PC-3 (cell line): ENCODE data around the gene SLX1B. TPM values are rescaled to one million over a fixed set of nuclear protein-coding genes. Genes with fewer than 3 reads are reported as not detected.
A peak's percentile ranks its signal among the peaks of the same experiment; 100 is the strongest.
"Not testable (repeated sequence)": the region's sequence is repeated elsewhere in the genome, so short reads cannot be mapped to it uniquely, and the experiment has no call there.

Experiments
- ATAC-seq: fragments of 200-7000 bp; cut with Tn5 transposase; 2 replicates; pipeline ENCODE4 v1.9.1; 2020; ENCODE audit warnings: mild to moderate bottlenecking, moderate library complexity
- Bru-seq: library from RNA; stranded (reverse); fragments of 400-500 nt; gene quantifications from one replicate; lab custom pipeline; 2021; lab: Mats Ljungman, UMichigan
- BruChase-seq, 2 experiments: library from RNA; stranded (reverse); fragments of 400-500 nt; gene quantifications; one replicate each; lab custom pipeline; 2021; lab: Mats Ljungman, UMichigan
- BruUV-seq: library from RNA; stranded (reverse); fragments of 400-500 nt; replicated peaks from 2 replicates; lab custom pipeline; 2021; lab: Mats Ljungman, UMichigan
- CTCF ChIA-PET: fragments of 300-600 bp; sonication (Branson Sonifier 250); formaldehyde crosslinking; loops from one replicate; lab custom pipeline; 2022; ENCODE audit warnings: antibody characterized with exemption; lab: Charles Lee
- POLR2A ChIA-PET: fragments of 300-600 bp; sonication (Branson Sonifier 250); formaldehyde crosslinking; loops from one replicate; lab custom pipeline; 2022; ENCODE audit warnings: antibody characterized with exemption; ENCODE audit not compliant: unreplicated experiment; lab: Charles Lee
- DNase-seq: peaks from one replicate; pipeline ENCODE4 v3.0.0-alpha.2; 2015
- H2AFZ ChIP-seq: fragments of 300-600 bp; sonication (generic); 2 replicates; pipeline ENCODE4 v1.6.0; 2016; ENCODE audit warnings: antibody characterized with exemption, low read length
- H3F3A ChIP-seq: fragments of 300-600 bp; sonication (generic); one replicate; pipeline ENCODE4 v1.6.0; 2017; ENCODE audit warnings: antibody characterized with exemption, low read length, control low read depth, mild to moderate bottlenecking; ENCODE audit not compliant: unreplicated experiment
- H3K27ac ChIP-seq: fragments of 300-600 bp; sonication (generic); 2 replicates; pipeline ENCODE4 v1.5.1; 2016; ENCODE audit warnings: mild to moderate bottlenecking, low read length
- H3K27me3 ChIP-seq: fragments of 300-600 bp; sonication (generic); 2 replicates; pipeline ENCODE4 v1.6.1; 2016; ENCODE audit warnings: low read length, mixed read lengths
- H3K36me3 ChIP-seq: fragments of 300-600 bp; sonication (generic); 2 replicates; pipeline ENCODE4 v1.6.1; 2016; ENCODE audit warnings: low read depth, mixed run types, low read length, mixed read lengths
- H3K4me1 ChIP-seq: fragments of 300-600 bp; sonication (generic); 2 replicates; pipeline ENCODE4 v1.5.1; 2016; ENCODE audit warnings: low read length; ENCODE audit not compliant: insufficient read depth
- H3K4me2 ChIP-seq: fragments of 300-600 bp; sonication (generic); 2 replicates; pipeline ENCODE4 v1.6.0; 2016; ENCODE audit warnings: low read length
- H3K4me3 ChIP-seq: fragments of 300-600 bp; sonication (generic); 2 replicates; pipeline ENCODE4 v1.5.1; 2016; ENCODE audit warnings: mild to moderate bottlenecking, low read length, mixed read lengths
- H3K79me2 ChIP-seq: fragments of 300-600 bp; sonication (generic); 2 replicates; pipeline ENCODE4 v1.6.1; 2017; ENCODE audit warnings: low read length, mixed read lengths
- H3K9ac ChIP-seq: fragments of 300-600 bp; sonication (generic); 2 replicates; pipeline ENCODE4 v1.6.0; 2016; ENCODE audit warnings: mild to moderate bottlenecking, low read length
- H3K9me2 ChIP-seq: fragments of 300-600 bp; sonication (generic); replicated peaks from 2 replicates; pipeline ENCODE4 v1.6.1; 2016; ENCODE audit warnings: mixed run types, low read length, mixed read lengths
- H3K9me3 ChIP-seq: fragments of 300-600 bp; sonication (generic); 2 replicates; pipeline ENCODE4 v1.6.1; 2016; ENCODE audit warnings: low read length, mixed read lengths
- H4K20me1 ChIP-seq: fragments of 300-600 bp; sonication (generic); 2 replicates; pipeline ENCODE4 v1.6.1; 2016; ENCODE audit warnings: low read length, mixed read lengths
- intact Hi-C: fragments of 100-400 bp; cut with micrococcal nuclease; formaldehyde crosslinking; loops from 2 replicates; pipeline ENCODE4 v1.9.0; 2023
- long read RNA-seq: library from polyadenylated mRNA; unstranded; transcript quantifications from one replicate; pipeline ENCODE4 v2.0.0, GENCODE V29; 2021; ENCODE audit not compliant: unreplicated experiment
- total RNA-seq: library from RNA; depleted of rRNA; stranded (reverse); fragments of >200 nt; gene quantifications from 2 replicates; pipeline ENCODE4 v1.2.3, GENCODE V29; 2014; rRNA removed

The SLX1B gene
- 11.2 and 23.0 TPM in 2 replicates for total RNA-seq
- percentile 23 among the genes with signal in this experiment for Bru-seq, nascent RNA
- BruChase-seq, experiment 1, labeled RNA remaining after a 6-hour chase = percentile 46 among the genes with signal in this experiment
- percentile 52 among the genes with signal in this experiment for BruChase-seq, experiment 2, labeled RNA remaining after a 2-hour chase
- long read RNA-seq, transcript SLX1B-201 (6 exons, 1,165 nt) = major isoform, 21 of 29 reads
- long read RNA-seq, partial matches to known transcripts = 3 of 29 reads
- long read RNA-seq, other reads (novel, unspliced or antisense) = 1 of 29 reads

- H3K9ac ChIP-seq, H3K27ac ChIP-seq, POLR2A ChIA-PET, BruUV-seq, H3K36me3 ChIP-seq, H3K4me1 ChIP-seq, H3F3A ChIP-seq, H3K27me3 ChIP-seq, H2AFZ ChIP-seq, DNase-seq, CTCF ChIA-PET, intact Hi-C loops, H3K4me2 ChIP-seq, H4K20me1 ChIP-seq, H3K9me2 ChIP-seq, H3K4me3 ChIP-seq, H3K9me3 ChIP-seq, H3K79me2 ChIP-seq: not testable (repeated sequence)
- peak; percentile 93 for ATAC-seq
Measured at GRCh38 chr16:29454269-29454668, at the start of gene SLX1B, which contains the start of gene BOLA2. Gene SLX1B (plus strand): TSS chr16:29454533. Gene BOLA2 (minus strand): TSS chr16:29454351. CDS start chr16:29454253, 98 bp downstream.

DNA sequence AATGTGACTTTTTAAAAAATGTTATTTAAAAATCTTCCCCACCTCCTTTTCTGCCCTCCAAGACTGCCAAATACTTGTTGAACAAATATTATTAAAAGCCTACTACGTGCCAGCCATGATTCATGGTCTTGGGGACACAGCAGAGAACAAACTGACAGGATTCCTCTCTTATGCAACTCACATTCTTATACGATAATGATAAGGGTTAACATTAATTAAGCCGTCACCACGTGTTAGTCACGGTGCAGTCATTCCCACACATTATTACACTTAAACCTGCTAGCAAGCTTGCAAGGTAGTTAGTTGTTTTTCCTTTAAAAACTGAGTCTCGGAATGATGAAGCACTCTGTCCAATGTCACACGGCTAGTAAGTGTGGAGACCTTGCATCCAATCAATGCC lies 49.1 kb upstream of the SLX1B start:
- CTCF ChIA-PET, H3K79me2 ChIP-seq, H3K36me3 ChIP-seq, H3K9me2 ChIP-seq, H3K27me3 ChIP-seq, H3F3A ChIP-seq, H3K9ac ChIP-seq, H3K4me3 ChIP-seq, POLR2A ChIA-PET, H3K27ac ChIP-seq, ATAC-seq, H3K4me1 ChIP-seq, H3K9me3 ChIP-seq, BruUV-seq, DNase-seq, H3K4me2 ChIP-seq, intact Hi-C loops, H2AFZ ChIP-seq, H4K20me1 ChIP-seq: not testable (repeated sequence)

- H3K9me2 ChIP-seq, H2AFZ ChIP-seq, H3K9me3 ChIP-seq, H3F3A ChIP-seq, H3K79me2 ChIP-seq, H3K4me1 ChIP-seq, H3K4me3 ChIP-seq, ATAC-seq, H4K20me1 ChIP-seq, H3K36me3 ChIP-seq, POLR2A ChIA-PET, H3K27me3 ChIP-seq, CTCF ChIA-PET, BruUV-seq, H3K27ac ChIP-seq, H3K9ac ChIP-seq, intact Hi-C loops, DNase-seq, H3K4me2 ChIP-seq: not testable (repeated sequence)
Measured at GRCh38 chr16:29423587-29423986, 30.7 kb upstream of the SLX1B start.

- DNase-seq, H3K4me1 ChIP-seq, H3K79me2 ChIP-seq, H3K4me3 ChIP-seq, H4K20me1 ChIP-seq, BruUV-seq, H3K27ac ChIP-seq, H3K9me2 ChIP-seq, POLR2A ChIA-PET, ATAC-seq, H3K27me3 ChIP-seq, H3K9ac ChIP-seq, intact Hi-C loops, H2AFZ ChIP-seq, H3F3A ChIP-seq, CTCF ChIA-PET, H3K9me3 ChIP-seq, H3K36me3 ChIP-seq, H3K4me2 ChIP-seq: not testable (repeated sequence)
Measured at GRCh38 chr16:29425390-29425789, 28.9 kb upstream of the SLX1B start.

DNA sequence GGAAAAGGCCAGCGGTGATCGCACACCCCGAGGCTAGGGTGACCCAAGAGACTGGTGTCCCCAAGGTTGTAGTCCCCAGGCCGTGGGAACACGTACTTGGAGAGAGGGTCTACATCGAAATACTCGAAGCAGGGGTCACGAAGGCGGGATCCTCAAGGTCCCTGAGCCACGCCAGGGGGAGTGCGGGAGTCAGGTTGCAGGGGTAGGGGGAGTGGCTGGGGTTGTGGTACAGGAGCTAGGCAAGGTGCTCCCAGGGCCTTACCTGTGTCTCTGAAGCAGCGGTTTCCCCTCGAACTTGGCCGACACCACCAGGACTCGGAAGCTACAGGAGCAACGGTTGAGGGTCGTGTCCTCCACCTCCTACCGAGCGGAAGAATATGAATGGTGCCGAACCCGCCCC lies 579 bp upstream of the SLX1B start:
- H3F3A ChIP-seq, H3K4me1 ChIP-seq, H3K4me3 ChIP-seq, H3K4me2 ChIP-seq, H4K20me1 ChIP-seq, BruUV-seq, H3K27ac ChIP-seq, H3K27me3 ChIP-seq, POLR2A ChIA-PET, H3K9ac ChIP-seq, intact Hi-C loops, H3K9me3 ChIP-seq, H3K9me2 ChIP-seq, CTCF ChIA-PET, H3K36me3 ChIP-seq, H3K79me2 ChIP-seq, H2AFZ ChIP-seq, DNase-seq: not testable (repeated sequence)
- peak; percentile 35 for ATAC-seq

DNA sequence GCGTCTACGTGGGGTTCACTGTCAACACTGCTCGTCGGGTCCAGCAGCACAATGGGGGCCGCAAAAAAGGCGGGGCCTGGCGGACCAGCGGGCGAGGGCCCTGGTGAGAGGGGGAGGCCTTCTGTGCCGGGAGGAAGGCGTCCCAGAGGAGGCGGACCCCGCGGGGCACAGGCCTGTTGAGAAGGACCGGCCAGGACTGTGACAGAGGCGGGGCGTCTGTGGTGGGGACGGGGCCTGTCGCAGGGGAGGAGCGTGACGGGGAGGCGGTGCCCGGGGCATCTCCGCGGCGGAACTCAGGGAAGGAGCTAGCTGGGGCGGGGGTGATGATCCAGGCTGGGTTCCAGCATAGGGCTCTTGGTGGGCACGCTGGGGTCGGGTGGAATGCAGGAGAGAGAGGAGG lies 495 bp downstream of the SLX1B start:
- H4K20me1 ChIP-seq, H3K9me2 ChIP-seq, H3K79me2 ChIP-seq, H3K36me3 ChIP-seq, H3F3A ChIP-seq, H3K27me3 ChIP-seq, BruUV-seq, intact Hi-C loops, H3K4me1 ChIP-seq, H3K27ac ChIP-seq, H3K9ac ChIP-seq, H3K9me3 ChIP-seq, CTCF ChIA-PET, H3K4me2 ChIP-seq, DNase-seq, POLR2A ChIA-PET, H3K4me3 ChIP-seq, H2AFZ ChIP-seq: not testable (repeated sequence)
- peak; percentile 72 for ATAC-seq
